Chondrocyte (in vitro differentiated cells): ENCODE results near the gene ZNF804B. TPM values are rescaled to one million over a fixed set of nuclear protein-coding genes. Genes with fewer than 3 reads are reported as not detected.

Experiments used
- DNase-seq: peaks from one replicate; pipeline ENCODE4 v3.0.0; 2021; ENCODE audit warnings: mixed read lengths, low spot score
- H3K27ac Mint-ChIP-seq: one replicate; pipeline ENCODE4 v1.8.0; 2021; ENCODE audit warnings: mild to moderate bottlenecking, moderate library complexity, mixed read lengths; ENCODE audit not compliant: unreplicated experiment
- H3K27me3 Mint-ChIP-seq: 2 replicates; pipeline ENCODE4 v1.8.0; 2021; ENCODE audit warnings: low read depth, mixed read lengths
- H3K36me3 Mint-ChIP-seq: 2 replicates; pipeline ENCODE4 v1.8.0; 2021; ENCODE audit warnings: low read depth, mixed read lengths
- H3K4me1 Mint-ChIP-seq: 2 replicates; pipeline ENCODE4 v1.8.0; 2021; ENCODE audit warnings: low read depth, mild to moderate bottlenecking, mixed read lengths
- H3K4me3 Mint-ChIP-seq: one replicate; pipeline ENCODE4 v1.8.0; 2021; ENCODE audit warnings: mild to moderate bottlenecking, moderate library complexity, mixed read lengths; ENCODE audit not compliant: unreplicated experiment
- H3K9me3 Mint-ChIP-seq: 2 replicates; pipeline ENCODE4 v1.8.0; 2021; ENCODE audit warnings: low read depth, mixed read lengths
- total RNA-seq: library from RNA; stranded (reverse); gene quantifications from 3 replicates; pipeline ENCODE4 v1.2.1, GENCODE V29; 2021
- TF ChIP-seq, protein P1 (sequence below): fragments of 200-600 bp; sonication (generic); IDR thresholded peaks from 2 replicates; pipeline ENCODE4 v1.5.0; 2021; ENCODE audit warnings: antibody characterized with exemption, mild to moderate bottlenecking, moderate library complexity

Gene ZNF804B
- total RNA-seq, 1 donor from 2014 or later: not detected

DNA sequence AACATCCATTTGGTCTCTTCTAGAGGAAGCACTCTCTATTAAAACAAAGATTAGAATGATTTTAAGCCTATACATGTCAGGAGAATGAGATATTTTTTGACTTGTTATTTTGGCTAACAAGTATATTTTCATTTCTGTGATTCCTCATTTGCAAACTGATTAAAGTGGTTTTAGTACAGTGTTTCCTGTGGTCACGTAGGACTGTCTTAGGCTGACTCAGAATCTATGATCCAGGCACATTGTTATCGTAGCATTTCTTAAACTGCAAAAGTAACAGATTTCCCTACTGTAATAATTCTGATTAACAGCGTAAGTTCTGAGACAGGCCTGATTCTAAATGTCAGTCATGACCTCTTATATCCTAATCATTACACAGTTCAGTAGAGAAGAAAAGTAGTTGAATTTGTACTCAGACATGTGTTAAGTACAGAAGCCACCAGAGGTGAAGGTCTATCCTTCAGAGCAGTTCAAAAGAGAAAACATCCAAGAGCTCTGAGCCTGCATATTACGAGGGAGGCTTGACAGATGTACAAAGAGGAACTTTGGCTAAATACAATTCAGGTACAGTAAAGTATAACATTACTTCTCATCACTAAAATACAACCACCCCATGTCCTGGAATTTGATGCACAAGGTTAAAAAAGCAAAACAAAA is 160.1 kb downstream of the ZNF804B start:
- DNase-seq: no peak
- H3K9me3 Mint-ChIP-seq: no peaks in the 10 kb centered on the region
- H3K4me1 Mint-ChIP-seq: no peaks in the 10 kb centered on the region
- no peak overlapping the region for H3K27ac Mint-ChIP-seq
- H3K36me3 Mint-ChIP-seq: no peaks in the 10 kb centered on the region
- H3K4me3 Mint-ChIP-seq: no peak overlapping the region
- TF ChIP-seq, protein P1, sequence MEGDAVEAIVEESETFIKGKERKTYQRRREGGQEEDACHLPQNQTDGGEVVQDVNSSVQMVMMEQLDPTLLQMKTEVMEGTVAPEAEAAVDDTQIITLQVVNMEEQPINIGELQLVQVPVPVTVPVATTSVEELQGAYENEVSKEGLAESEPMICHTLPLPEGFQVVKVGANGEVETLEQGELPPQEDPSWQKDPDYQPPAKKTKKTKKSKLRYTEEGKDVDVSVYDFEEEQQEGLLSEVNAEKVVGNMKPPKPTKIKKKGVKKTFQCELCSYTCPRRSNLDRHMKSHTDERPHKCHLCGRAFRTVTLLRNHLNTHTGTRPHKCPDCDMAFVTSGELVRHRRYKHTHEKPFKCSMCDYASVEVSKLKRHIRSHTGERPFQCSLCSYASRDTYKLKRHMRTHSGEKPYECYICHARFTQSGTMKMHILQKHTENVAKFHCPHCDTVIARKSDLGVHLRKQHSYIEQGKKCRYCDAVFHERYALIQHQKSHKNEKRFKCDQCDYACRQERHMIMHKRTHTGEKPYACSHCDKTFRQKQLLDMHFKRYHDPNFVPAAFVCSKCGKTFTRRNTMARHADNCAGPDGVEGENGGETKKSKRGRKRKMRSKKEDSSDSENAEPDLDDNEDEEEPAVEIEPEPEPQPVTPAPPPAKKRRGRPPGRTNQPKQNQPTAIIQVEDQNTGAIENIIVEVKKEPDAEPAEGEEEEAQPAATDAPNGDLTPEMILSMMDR: no peak
- H3K27me3 Mint-ChIP-seq: peaks cover 4% of the 10 kb centered on the region

DNA sequence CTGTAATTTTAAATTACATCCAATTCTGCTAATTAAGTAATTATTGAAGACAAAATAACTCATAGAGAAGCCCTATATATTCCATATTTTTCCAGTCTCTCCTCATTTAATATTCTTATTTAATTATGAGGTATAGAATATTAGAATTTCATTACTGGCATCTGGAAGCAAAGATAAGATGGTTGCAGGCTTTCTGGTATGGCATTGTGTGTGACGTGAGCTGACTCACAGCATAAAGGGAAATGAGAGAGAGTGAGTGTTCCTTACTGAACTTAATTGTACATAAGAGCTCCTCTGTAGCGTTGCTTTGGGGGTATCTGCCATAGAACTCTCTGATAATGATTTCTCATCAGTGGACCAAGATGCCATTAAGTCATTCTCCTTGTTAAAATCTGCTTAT is 163.4 kb downstream of the ZNF804B start:
- TF ChIP-seq, protein P1: no peak

DNA sequence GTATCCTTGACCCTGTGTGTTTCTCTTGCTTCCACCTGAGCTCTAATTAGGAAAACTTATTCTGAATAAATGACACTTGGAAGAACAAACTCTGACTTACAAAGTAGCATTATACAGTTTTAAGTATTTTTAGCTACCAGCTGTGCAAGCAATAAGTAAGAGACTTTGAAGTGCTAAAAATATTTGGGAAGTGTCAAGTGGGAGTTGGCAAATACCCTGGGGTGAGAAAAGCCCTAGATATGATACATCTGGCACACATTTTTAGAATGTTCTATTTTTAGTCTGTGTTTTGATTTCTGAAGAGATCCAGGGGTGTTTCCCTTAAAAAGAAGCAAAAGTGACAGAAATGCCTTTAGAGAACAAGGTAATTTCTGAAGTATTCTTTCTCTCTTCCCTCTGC is 168.8 kb downstream of the ZNF804B start:
- Mint-ChIP-seq H3K36me3 (no peaks in the 10 kb centered on the region), H3K4me3 (no peak overlapping the region), H3K4me1 (peaks cover 17% of the 10 kb centered on the region), H3K27ac (no peak overlapping the region), H3K27me3 (peaks cover 3% of the 10 kb centered on the region), H3K9me3 (no peaks in the 10 kb centered on the region)
- DNase-seq: no peak
- TF ChIP-seq, protein P1: no peak

More for the DNA sequence above, 163.4 kb downstream of the ZNF804B start:
- Mint-ChIP-seq H3K27me3 (peaks cover 4% of the 10 kb centered on the region), H3K27ac (no peak overlapping the region), H3K9me3 (no peaks in the 10 kb centered on the region), H3K4me3 (no peak overlapping the region), H3K36me3 (no peaks in the 10 kb centered on the region), H3K4me1 (peaks cover 6% of the 10 kb centered on the region)
- DNase-seq: no peak

DNA sequence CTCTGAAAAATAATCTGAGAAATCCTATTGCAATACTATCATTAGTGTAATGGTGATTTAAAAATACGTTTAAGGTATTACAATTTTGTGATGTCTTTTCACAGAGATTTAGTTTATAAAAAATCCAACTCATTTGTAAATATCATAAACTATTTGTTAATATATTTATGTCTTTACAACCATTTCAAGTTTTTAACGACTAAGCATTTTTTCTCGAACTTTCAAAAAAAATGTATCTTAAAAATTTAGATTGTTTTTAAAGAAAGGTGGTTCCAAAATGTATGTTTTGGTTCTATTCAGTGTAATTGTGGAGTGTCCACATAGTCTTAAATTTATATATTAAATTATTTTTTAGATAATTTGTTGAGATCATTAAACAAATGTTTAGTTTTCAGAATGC is 170.2 kb downstream of the ZNF804B start:
- Mint-ChIP-seq H3K27me3 (peaks cover 6% of the 10 kb centered on the region), H3K4me3 (no peak overlapping the region), H3K9me3 (no peaks in the 10 kb centered on the region), H3K36me3 (no peaks in the 10 kb centered on the region), H3K27ac (no peak overlapping the region), H3K4me1 (peaks cover 17% of the 10 kb centered on the region)
- TF ChIP-seq, protein P1: no peak
- no peak for DNase-seq

DNA sequence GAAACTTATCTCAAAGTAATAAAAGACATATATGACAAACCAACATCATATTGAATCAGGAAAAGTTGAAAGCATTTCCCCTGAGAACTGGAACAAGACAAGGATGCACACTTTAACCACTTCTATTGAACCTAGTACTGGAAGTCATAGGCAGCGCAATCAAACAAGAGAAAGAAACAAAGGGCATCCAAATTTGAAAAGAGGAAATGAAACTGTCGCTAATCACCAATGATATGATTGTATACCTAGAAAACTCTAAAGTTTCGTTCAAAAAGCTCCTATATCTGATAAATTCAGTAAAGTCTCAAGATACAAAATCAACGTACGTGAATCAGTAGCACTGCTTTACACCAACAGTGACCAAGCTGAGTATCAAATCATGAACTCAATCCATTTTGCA is 173.8 kb downstream of the ZNF804B start:
- TF ChIP-seq, protein P1: no peak
- Mint-ChIP-seq H3K27me3 (peaks cover 8% of the 10 kb centered on the region), H3K4me3 (no peak overlapping the region), H3K36me3 (no peaks in the 10 kb centered on the region), H3K4me1 (peaks cover 8% of the 10 kb centered on the region), H3K9me3 (no peaks in the 10 kb centered on the region), H3K27ac (no peak overlapping the region)
- DNase-seq: no peak
